NCI-H2107 treated with DMSO at 0.1 percent for 48 hours (cell line): ENCODE results near the gene CHCHD1.
A peak's percentile ranks its signal among the peaks of the same experiment; 100 is the strongest.
"Not testable (repeated sequence)": the region's sequence is repeated elsewhere in the genome, so short reads cannot be mapped to it uniquely, and the experiment has no call there.

Experiments
- DNase-seq: peaks from one replicate; lab custom pipeline; 2025; ENCODE audit not compliant: unreplicated experiment; lab: John Stamatoyannopoulos, UW

Gene CHCHD1

GRCh38 chr10:73768881-73769280, 13.0 kb upstream of the CHCHD1 start:
- DNase-seq: peak; percentile 27

DNA sequence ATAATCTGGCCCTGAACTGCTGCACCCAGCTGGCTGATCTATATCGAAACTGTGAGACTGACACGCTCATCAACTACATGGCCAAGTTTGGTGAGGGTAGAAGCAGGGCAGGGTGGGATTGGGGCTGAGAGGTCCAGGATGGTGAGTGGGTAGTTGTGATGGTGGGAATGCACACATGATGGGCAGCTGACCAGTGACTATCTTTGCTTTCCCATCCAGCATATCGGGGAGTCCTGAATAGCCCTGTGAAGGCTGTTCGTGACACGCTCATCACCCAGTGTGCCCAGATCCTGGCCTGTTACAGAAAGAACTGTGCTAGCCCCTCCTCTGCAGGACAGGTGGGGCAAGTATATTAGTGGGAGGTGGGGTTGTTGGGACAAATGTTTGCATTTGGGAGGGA, 12.5 kb upstream of the CHCHD1 start:
- DNase-seq: no peak

GRCh38 chr10:73771722-73772280, 10.0 kb upstream of the CHCHD1 start:
- no peak for DNase-seq

DNA sequence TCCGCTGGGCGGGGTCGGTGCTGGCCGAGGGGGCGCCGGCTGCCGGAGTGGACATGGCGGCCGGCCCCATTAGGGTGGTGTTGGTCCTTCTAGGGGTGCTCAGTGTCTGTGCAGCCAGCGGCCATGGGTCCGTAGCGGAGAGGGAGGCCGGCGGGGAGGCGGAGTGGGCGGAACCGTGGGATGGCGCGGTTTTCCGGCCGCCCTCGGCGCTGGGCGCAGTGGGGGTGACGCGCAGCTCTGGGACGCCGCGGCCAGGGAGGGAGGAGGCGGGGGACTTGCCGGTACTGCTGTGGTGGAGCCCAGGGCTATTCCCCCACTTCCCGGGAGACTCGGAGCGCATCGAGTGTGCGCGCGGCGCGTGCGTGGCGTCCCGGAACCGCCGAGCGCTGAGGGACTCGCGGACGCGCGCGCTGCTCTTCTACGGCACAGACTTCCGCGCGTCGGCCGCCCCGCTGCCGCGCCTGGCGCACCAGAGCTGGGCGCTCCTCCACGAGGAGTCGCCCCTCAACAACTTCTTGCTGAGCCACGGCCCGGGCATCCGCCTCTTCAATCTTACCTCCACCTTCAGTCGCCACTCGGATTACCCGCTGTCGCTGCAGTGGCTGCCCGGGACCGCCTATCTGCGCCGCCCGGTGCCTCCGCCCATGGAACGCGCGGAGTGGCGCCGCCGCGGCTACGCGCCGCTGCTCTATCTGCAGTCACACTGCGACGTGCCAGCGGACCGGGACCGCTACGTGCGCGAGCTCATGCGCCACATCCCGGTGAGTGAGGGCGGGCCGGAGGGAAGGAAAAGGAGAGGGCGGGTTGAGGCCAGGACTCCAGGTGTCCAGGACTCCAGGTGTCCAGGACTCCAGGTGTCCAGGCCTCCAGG, 9.3 kb upstream of the CHCHD1 start:
- no peak for DNase-seq

DNA sequence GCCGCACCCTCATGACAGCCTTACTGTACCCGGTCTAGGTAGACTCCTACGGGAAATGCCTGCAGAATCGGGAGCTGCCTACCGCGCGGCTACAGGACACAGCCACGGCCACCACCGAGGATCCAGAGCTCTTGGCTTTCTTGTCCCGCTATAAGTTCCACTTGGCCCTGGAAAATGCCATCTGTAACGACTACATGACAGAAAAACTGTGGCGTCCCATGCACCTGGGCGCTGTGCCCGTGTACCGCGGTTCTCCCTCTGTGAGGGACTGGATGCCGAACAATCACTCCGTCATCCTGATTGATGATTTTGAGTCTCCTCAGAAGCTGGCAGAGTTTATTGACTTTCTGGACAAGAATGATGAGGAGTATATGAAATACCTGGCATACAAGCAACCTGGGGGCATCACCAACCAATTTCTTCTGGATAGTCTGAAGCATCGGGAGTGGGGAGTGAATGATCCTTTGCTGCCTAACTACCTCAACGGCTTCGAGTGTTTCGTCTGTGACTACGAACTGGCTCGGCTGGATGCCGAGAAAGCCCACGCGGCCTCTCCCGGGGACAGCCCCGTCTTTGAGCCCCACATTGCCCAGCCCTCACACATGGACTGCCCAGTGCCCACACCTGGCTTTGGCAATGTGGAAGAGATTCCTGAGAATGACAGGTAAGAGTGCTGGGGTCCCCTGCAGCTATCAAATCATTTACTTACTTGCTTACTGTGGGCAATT, 8.5 kb upstream of the CHCHD1 start:
- DNase-seq: no peak

DNA sequence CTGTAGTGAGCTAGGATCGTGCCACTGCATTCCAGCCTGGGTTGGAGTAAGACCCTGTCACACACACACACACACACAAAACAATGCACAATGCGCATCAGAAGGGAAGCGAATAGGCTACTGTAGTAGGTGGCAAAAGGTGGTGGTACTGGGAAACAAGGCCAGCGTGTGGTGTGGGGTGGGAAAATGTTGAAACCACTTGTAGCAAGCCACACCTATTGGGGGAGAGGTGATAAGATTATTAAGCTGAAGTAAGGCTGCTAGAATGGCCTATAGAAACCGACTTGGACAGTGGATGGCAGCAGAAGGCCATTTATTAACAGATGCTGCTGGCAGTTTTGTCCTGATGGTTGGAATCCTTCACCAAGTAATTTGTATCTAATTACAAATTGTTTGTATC, 7.2 kb upstream of the CHCHD1 start:
- DNase-seq: no peak

DNA sequence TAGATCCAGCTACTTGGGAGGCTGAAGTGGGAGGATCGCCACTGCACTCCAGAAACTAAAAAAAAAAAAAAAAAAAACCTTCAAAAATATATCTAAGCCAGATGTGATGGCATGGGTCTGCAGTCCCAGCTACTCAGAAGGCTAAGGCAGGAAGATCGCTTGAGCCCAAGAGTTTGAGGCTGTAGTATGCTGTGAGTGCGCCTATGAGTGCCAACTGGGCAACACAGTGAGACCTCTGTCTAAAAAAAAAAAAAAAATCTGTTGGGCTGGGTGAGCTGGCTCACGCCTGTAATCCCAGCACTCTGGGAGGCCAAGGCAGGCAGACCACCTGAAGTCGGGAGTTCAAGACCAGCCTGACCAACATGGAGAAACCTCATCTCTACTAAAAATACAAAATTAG, 2.8 kb upstream of the CHCHD1 start:
- DNase-seq: no peak

- no peak for DNase-seq
Observed at GRCh38 chr10:73779539-73780197, 2.2 kb upstream of the CHCHD1 start.

GRCh38 chr10:73780301-73780700, 1.5 kb upstream of the CHCHD1 start:
- no peak for DNase-seq

GRCh38 chr10:73780966-73781365, 882 bp upstream of the CHCHD1 start:
- DNase-seq: no peak

DNA sequence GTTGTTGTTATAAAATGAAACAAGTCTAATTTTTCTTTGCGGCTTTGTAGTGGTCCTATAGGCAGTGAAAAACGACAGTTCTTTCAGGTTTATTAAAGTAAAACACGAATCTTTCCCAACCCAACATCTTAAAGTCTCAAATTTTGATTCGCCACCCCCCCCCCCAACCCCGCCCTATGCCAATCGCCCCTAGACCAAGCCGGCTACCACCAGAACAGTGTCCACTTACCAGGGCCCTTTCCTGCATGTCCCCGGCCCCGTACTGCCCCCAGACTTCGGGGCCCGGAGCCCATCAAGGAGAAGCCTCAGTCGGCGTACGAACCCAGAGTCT, 335 bp upstream of the CHCHD1 start:
- no peak for DNase-seq

- no peak for DNase-seq
Observed at GRCh38 chr10:73782749-73783085, 869 bp downstream of the CHCHD1 start.

DNA sequence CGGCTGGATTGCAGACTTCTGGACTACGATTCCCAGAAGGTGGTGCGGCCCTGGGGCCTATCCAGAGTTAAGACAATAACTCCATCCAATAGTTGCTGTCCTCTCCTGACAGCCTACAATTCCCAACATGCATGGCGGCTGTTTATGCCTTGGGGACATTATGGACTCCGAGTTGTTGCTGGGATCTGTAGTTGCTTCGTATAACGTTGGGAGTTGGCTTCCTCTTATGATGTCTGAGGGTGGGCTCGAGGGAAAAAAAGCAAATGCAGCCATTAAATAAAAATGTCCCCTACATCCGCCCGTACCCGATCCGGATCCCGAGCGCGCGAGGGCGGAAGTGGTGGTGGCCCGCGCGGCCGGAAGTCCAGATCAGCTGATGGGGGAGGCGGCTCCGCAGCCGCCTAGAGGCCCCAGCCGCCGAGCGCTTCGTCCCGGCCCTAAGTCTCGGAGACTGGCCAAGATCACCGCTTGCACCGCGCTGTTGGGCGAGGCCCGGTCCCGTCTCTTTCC, 3.4 kb downstream of the CHCHD1 start, which contains the start of gene ZSWIM8:
Gene ZSWIM8, plus strand, starts transcription at position 396 of the 510 bp plus-strand sequence. CDS start 273 bp downstream, outside the sequence.
- peak; percentile 71 for DNase-seq

GRCh38 chr10:73785721-73786511, 4.1 kb downstream of the CHCHD1 start:
- DNase-seq: no peak

- no peak for DNase-seq
Observed at GRCh38 chr10:73786512-73786885, 4.7 kb downstream of the CHCHD1 start.

DNA sequence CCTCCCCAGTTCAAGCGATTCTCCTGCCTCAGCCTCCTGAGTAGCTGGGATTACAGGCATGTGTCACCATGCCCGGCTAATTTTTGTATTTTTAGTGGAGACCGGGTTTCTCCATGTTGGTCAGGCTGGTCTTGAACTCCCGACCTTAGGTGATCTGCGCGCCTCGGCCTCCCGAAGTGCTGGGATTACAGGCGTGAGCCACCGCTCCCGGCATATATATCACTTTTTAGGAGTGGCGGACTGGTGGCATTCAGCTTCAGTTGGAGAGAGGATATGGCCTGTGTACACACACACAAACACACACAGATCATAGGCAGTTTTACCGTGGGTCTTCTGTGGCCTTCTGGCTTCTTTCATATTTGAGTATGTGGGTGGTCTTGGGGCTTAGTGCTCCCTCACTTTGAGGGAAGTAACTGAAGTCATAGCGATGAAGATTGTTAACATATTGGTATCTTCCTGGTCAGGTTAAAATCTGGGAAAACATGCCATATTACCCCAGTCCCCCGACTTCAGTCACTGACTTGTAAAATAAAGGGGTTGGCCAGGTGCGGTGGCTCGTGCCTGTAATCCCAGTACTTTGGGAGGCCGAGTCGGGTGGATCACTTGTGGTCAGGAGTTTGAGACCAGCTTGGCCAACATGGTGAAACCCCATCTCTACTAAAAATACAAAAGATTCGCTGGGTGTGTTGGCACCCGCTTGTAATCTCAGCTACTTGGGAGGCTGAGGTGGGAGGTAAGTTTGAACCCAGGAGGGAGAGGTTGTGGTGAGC, 5.4 kb downstream of the CHCHD1 start:
- not testable (repeated sequence) for DNase-seq

DNA sequence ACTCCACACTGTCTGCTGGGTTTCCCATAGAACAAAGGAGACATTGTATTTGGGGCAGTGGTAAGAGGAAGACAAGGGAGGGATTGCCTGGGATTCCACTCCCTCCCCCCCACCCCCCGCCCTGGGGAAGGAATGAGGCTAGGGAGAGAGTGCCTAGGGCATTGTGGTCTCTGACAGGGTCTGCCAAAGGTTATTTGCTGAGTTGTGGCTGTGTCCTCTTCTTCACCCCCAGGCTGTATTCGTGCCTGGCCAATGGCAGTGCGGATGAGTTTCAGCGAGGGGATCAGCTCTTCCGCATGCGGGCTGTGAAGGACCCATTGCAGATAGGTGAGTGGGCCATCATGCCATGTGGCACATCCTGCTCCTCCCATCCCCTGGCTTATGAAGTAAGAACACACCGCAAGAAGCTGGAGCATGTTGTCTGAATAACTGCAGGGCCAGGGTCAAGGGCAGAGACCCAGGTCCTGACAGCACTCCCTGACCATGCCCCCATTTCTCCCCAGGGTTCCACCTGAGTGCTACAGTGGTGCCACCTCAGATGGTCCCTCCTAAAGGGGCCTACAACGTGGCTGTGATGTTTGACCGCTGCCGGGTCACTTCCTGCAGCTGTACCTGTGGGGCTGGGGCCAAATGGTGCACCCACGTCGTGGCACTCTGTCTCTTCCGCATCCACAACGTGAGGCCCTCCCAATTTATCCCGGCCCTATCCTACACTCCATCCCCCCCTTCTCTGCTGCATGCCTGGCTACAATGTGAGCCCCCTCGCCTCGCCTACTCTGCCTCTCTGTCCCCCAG, 7.2 kb downstream of the CHCHD1 start:
- no peak for DNase-seq

DNA sequence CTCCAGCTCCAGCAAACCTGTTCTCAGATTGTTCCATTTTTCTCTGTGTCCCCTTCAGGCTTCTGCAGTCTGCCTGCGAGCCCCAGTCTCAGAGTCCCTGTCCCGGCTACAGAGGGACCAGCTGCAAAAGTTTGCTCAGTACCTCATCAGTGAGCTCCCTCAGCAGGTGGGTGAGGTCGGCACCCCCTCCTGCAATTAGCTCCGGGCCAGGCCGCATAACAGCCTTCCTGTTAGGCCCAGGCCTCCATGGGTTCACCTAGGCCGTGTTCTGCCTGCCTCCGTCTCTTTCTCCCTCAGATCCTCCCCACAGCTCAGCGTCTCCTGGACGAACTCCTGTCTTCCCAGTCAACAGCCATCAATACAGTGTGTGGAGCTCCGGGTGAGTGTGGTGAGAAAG, 7.8 kb downstream of the CHCHD1 start:
- DNase-seq: no peak
